DOHH2 (cell line): ENCODE measurements around the gene PIK3CG.

Source experiments
- CTCF ChIP-seq: fragments of 200-600 bp; sonication (generic); IDR thresholded peaks from one replicate; pipeline ENCODE4 v1.5.1; 2014; ENCODE audit warnings: antibody characterized with exemption, mild to moderate bottlenecking, low read depth, low read length; ENCODE audit not compliant: poor library complexity, severe bottlenecking
- EZH2phosphoT487 ChIP-seq: fragments of 200-600 bp; sonication (generic); IDR thresholded peaks from 2 replicates; pipeline ENCODE4 v1.6.1; 2017; ENCODE audit warnings: borderline replicate concordance, mild to moderate bottlenecking, antibody characterized with exemption, low read length, moderate library complexity, mixed read lengths

GRCh38 chr7:106875508-106875907, 10.4 kb downstream of the PIK3CG start:
- no peak for TF ChIP-seq CTCF
- TF ChIP-seq EZH2phosphoT487: no peak
